H9 (cell line): ENCODE measurements around the gene SH2D6. TPM values are rescaled to one million over a fixed set of nuclear protein-coding genes. Genes with fewer than 3 reads are reported as not detected.

Experiments used
- DNase-seq: peaks from one replicate; pipeline ENCODE4 v3.0.0-alpha.2; 2017
- H2AFZ ChIP-seq: one replicate; pipeline ENCODE4 v1.6.1; 2013; ENCODE audit warnings: mild to moderate bottlenecking, low read length, control low read depth, moderate library complexity
- H2AK5ac ChIP-seq: 2 replicates; pipeline ENCODE4 v1.6.1; 2013; ENCODE audit warnings: low read length, control low read depth, mixed read lengths; ENCODE audit not compliant: insufficient read length
- H2BK120ac ChIP-seq: one replicate; pipeline ENCODE4 v1.6.1; 2013; ENCODE audit warnings: low read depth, mild to moderate bottlenecking, low read length, control low read depth, inconsistent platforms; ENCODE audit not compliant: poor library complexity, severe bottlenecking
- H2BK12ac ChIP-seq: 2 replicates; pipeline ENCODE4 v1.6.1; 2013; ENCODE audit warnings: low read length, control low read depth, mixed read lengths, low read depth; ENCODE audit not compliant: insufficient read length
- H2BK15ac ChIP-seq: 2 replicates; pipeline ENCODE4 v1.6.1; 2013; ENCODE audit warnings: low read depth, low read length, control low read depth
- H2BK20ac ChIP-seq: one replicate; pipeline ENCODE4 v1.6.1; 2013; ENCODE audit warnings: low read depth, mild to moderate bottlenecking, low read length, control low read depth, inconsistent platforms; ENCODE audit not compliant: poor library complexity, severe bottlenecking
- H2BK5ac ChIP-seq: 2 replicates; pipeline ENCODE4 v1.6.1; 2013; ENCODE audit warnings: low read length, control low read depth, mixed read lengths; ENCODE audit not compliant: insufficient read length
- H3K14ac ChIP-seq: 2 replicates; pipeline ENCODE4 v1.6.1; 2013; ENCODE audit warnings: low read length, control low read depth; ENCODE audit not compliant: insufficient read depth
- H3K18ac ChIP-seq: 2 replicates; pipeline ENCODE4 v1.6.1; 2013; ENCODE audit warnings: low read depth, mild to moderate bottlenecking, mixed read lengths, low read length, control low read depth; ENCODE audit not compliant: insufficient read length
- H3K23ac ChIP-seq: 2 replicates; pipeline ENCODE4 v1.6.1; 2013; ENCODE audit warnings: low read length, control low read depth, mixed read lengths, low read depth; ENCODE audit not compliant: insufficient read length
- H3K23me2 ChIP-seq: 2 replicates; pipeline ENCODE4 v1.6.1; 2013; ENCODE audit warnings: low read depth, mild to moderate bottlenecking, mixed read lengths, low read length, control low read depth; ENCODE audit not compliant: insufficient read length, poor library complexity, severe bottlenecking
- H3K27ac ChIP-seq: 2 replicates; pipeline ENCODE4 v1.5.1; 2013; ENCODE audit warnings: low read length, control low read depth, mixed read lengths, low read depth; ENCODE audit not compliant: insufficient read length
- H3K27me3 ChIP-seq: 2 replicates; pipeline ENCODE4 v1.6.1; 2013; ENCODE audit warnings: low read length, control low read depth, inconsistent platforms; ENCODE audit not compliant: insufficient read depth
- H3K4ac ChIP-seq: 2 replicates; pipeline ENCODE4 v1.6.1; 2013; ENCODE audit warnings: low read depth, mild to moderate bottlenecking, control low read depth, inconsistent platforms, low read length, moderate library complexity
- H3K4me1 ChIP-seq: 2 replicates; pipeline ENCODE4 v1.6.1; 2013; ENCODE audit warnings: low read length, control low read depth, inconsistent platforms; ENCODE audit not compliant: insufficient read depth
- H3K4me2 ChIP-seq: 2 replicates; pipeline ENCODE4 v1.6.1; 2013; ENCODE audit warnings: low read length, control low read depth, mixed read lengths; ENCODE audit not compliant: insufficient read length, insufficient read depth
- H3K56ac ChIP-seq: 2 replicates; pipeline ENCODE4 v1.6.1; 2013; ENCODE audit warnings: low read depth, mild to moderate bottlenecking, mixed read lengths, low read length, control low read depth; ENCODE audit not compliant: insufficient read length
- H3K79me1 ChIP-seq: 2 replicates; pipeline ENCODE4 v1.6.1; 2013; ENCODE audit warnings: low read depth, mild to moderate bottlenecking, moderate library complexity, low read length, control low read depth, inconsistent platforms; ENCODE audit not compliant: insufficient read depth, poor library complexity, severe bottlenecking
- H3K79me2 ChIP-seq: 2 replicates; pipeline ENCODE4 v1.6.1; 2013; ENCODE audit warnings: low read length, control low read depth, inconsistent platforms; ENCODE audit not compliant: insufficient read depth
- H3K9ac ChIP-seq: 2 replicates; pipeline ENCODE4 v1.6.1; 2013; ENCODE audit warnings: low read length, control low read depth, mixed read lengths; ENCODE audit not compliant: insufficient read length; ENCODE audit errors: extremely low read depth
- H3K9me3 ChIP-seq: one replicate; pipeline ENCODE4 v1.6.1; 2013; ENCODE audit warnings: low read depth, low read length, inconsistent platforms; ENCODE audit not compliant: control insufficient read depth
- H3T11ph ChIP-seq: one replicate; pipeline ENCODE4 v1.6.1; 2013; ENCODE audit warnings: mild to moderate bottlenecking, low read length, control low read depth, inconsistent platforms
- H4K20me1 ChIP-seq: one replicate; pipeline ENCODE4 v1.6.1; 2013; ENCODE audit not compliant: control insufficient read depth, insufficient read length, insufficient read depth
- H4K5ac ChIP-seq: 2 replicates; pipeline ENCODE4 v1.6.1; 2013; ENCODE audit warnings: low read depth, mild to moderate bottlenecking, mixed read lengths, low read length, control low read depth; ENCODE audit not compliant: insufficient read length
- H4K8ac ChIP-seq: replicated peaks from 2 replicates; pipeline ENCODE4 v1.6.1; 2013; ENCODE audit warnings: low read length, control low read depth, mixed read lengths, low read depth; ENCODE audit not compliant: insufficient read length
- H4K91ac ChIP-seq: 2 replicates; pipeline ENCODE4 v1.6.1; 2013; ENCODE audit warnings: low read depth, mild to moderate bottlenecking, moderate library complexity, mixed read lengths, low read length, control low read depth; ENCODE audit not compliant: insufficient read length
- H3K27ac Mint-ChIP-seq, 3 experiments: 2 replicates in 2 of 3; 3 replicates in 1 of 3; pipeline ENCODE4 v1.8.0; 2020 to 2021; ENCODE audit warnings: mixed read lengths in 3 of 3, mild to moderate bottlenecking in 1 of 3, moderate library complexity in 1 of 3
- H3K27me3 Mint-ChIP-seq: 2 replicates; pipeline ENCODE4 v1.8.0; 2021; ENCODE audit warnings: low read depth, mild to moderate bottlenecking, moderate library complexity, mixed read lengths
- H3K36me3 Mint-ChIP-seq, 3 experiments: 2 replicates in 2 of 3; 3 replicates in 1 of 3; pipeline ENCODE4 v1.8.0; 2020 to 2021; ENCODE audit warnings: low read depth in 3 of 3, mixed read lengths in 3 of 3; ENCODE audit not compliant: insufficient read depth in 1 of 3
- H3K4me1 Mint-ChIP-seq, 2 experiments: 2 replicates each; pipeline ENCODE4 v1.8.0; 2020; ENCODE audit warnings: mixed read lengths in 2 of 2
- H3K4me3 Mint-ChIP-seq, 2 experiments: 2 replicates in 1 of 2; 3 replicates in 1 of 2; pipeline ENCODE4 v1.8.0; 2020 to 2021; ENCODE audit warnings: mild to moderate bottlenecking in 2 of 2, mixed read lengths in 2 of 2, moderate library complexity in 1 of 2
- H3K9me3 Mint-ChIP-seq, 2 experiments: 2 replicates in 1 of 2; 3 replicates in 1 of 2; pipeline ENCODE4 v1.8.0; 2020; ENCODE audit warnings: mild to moderate bottlenecking in 2 of 2, mixed read lengths in 2 of 2, moderate library complexity in 1 of 2
- CTCF ChIP-seq: fragments of 200-600 bp; sonication (generic); conservative IDR thresholded peaks from 3 replicates; pipeline ENCODE4 v1.8.0; 2021; ENCODE audit warnings: antibody characterized with exemption, mild to moderate bottlenecking
- WGBS: extraction: QIAGEN DNeasy Blood & Tissue Kit; methylation state at CpG from one replicate; pipeline ENCODE4 v1.1.7; 2013; ENCODE audit warnings: missing lambda C conversion rate, low lambda C conversion rate, mixed read lengths; ENCODE audit not compliant: insufficient read length; ENCODE audit errors: extremely low coverage; 5-methylcytosine and 5-hydroxymethylcytosine counted together
- total RNA-seq: library from RNA; stranded (reverse); gene quantifications from 2 replicates; pipeline ENCODE4 v1.2.1, GENCODE V29; 2021

The SH2D6 gene
- total RNA-seq, 1 experiment from 2014 or later = 0.61 TPM

GRCh38 chr2:85376291-85377065, 42.0 kb upstream of the SH2D6 start:
- H3K27me3 ChIP-seq = no peaks in the 10 kb centered on the region
- no peaks in the 10 kb centered on the region for H3K4me1 Mint-ChIP-seq
- no peak overlapping the region for H3K4ac ChIP-seq
- H3K4me2 ChIP-seq = no peak overlapping the region
- H2AFZ ChIP-seq = no peak overlapping the region
- H3K79me2 ChIP-seq = no peaks in the 10 kb centered on the region
- H3K4me3 Mint-ChIP-seq = no peak overlapping the region
- H3K79me1 ChIP-seq = no peaks in the 10 kb centered on the region
- H2BK12ac ChIP-seq = no peak overlapping the region
- H2BK5ac ChIP-seq = no peak overlapping the region
- no peak overlapping the region for H4K5ac ChIP-seq
- no peak overlapping the region for H3K56ac ChIP-seq
- no peak overlapping the region for H4K8ac ChIP-seq
- WGBS = no CpG with 5 or more reads among the region's 5 CpGs
- no peak overlapping the region for H3T11ph ChIP-seq
- DNase-seq = no peak
- no peak for TF ChIP-seq CTCF
- H3K23me2 ChIP-seq = no peaks in the 10 kb centered on the region
- no peak overlapping the region for H3K14ac ChIP-seq
- H3K23ac ChIP-seq = no peak overlapping the region
- H3K9me3 ChIP-seq = no peaks in the 10 kb centered on the region
- peaks cover 14 to 16% of the 10 kb centered on the region in 2 experiments for H3K9me3 Mint-ChIP-seq
- no peak overlapping the region for H3K18ac ChIP-seq
- H4K91ac ChIP-seq = no peak overlapping the region
- no peak overlapping the region for H3K27ac ChIP-seq
- H3K27me3 Mint-ChIP-seq = no peaks in the 10 kb centered on the region
- no peak overlapping the region for H2AK5ac ChIP-seq
- no peak overlapping the region for H3K27ac Mint-ChIP-seq
- peaks cover 23 to 47% (median 36%) of the 10 kb centered on the region in 3 experiments for H3K36me3 Mint-ChIP-seq
- no peak overlapping the region for H2BK20ac ChIP-seq
- no peak overlapping the region for H2BK120ac ChIP-seq
- no peaks in the 10 kb centered on the region for H3K4me1 ChIP-seq
- no peaks in the 10 kb centered on the region for H4K20me1 ChIP-seq
- no peak overlapping the region for H2BK15ac ChIP-seq
- no peak overlapping the region for H3K9ac ChIP-seq
